SIG-M5 treated with dmso at 0.1 percent for 504 hours (cell line): ENCODE measurements around the gene TSC2.
A peak's percentile ranks its signal among the peaks of the same experiment; 100 is the strongest.
"Not testable (repeated sequence)": the region's sequence is repeated elsewhere in the genome, so short reads cannot be mapped to it uniquely, and the experiment has no call there.

Source experiments
- DNase-seq: peaks from one replicate; lab custom pipeline; 2025; ENCODE audit not compliant: unreplicated experiment; lab: John Stamatoyannopoulos, UW

The TSC2 gene

GRCh38 chr16:2117960-2118722, 70.4 kb downstream of the TSC2 start:
- DNase-seq, result not testable (repeated sequence)

- DNase-seq, result peak; percentile 15
Measured at GRCh38 chr16:2121325-2121724, 73.5 kb downstream of the TSC2 start.

GRCh38 chr16:2121853-2122252, 74.1 kb downstream of the TSC2 start:
- DNase-seq, result no peak

- DNase-seq, result no peak
Measured at GRCh38 chr16:2122429-2122828, 74.6 kb downstream of the TSC2 start.

- DNase-seq, result not testable (repeated sequence)
Measured at GRCh38 chr16:2122934-2123683, 75.3 kb downstream of the TSC2 start.

GRCh38 chr16:2123706-2124376, 76.1 kb downstream of the TSC2 start:
- DNase-seq, result not testable (repeated sequence)

- DNase-seq, result not testable (repeated sequence)
Measured at GRCh38 chr16:2124377-2124693, 76.5 kb downstream of the TSC2 start.

- not testable (repeated sequence) for DNase-seq
Measured at GRCh38 chr16:2124694-2125444, 77.1 kb downstream of the TSC2 start.

- not testable (repeated sequence) for DNase-seq
Measured at GRCh38 chr16:2125609-2126008, 77.8 kb downstream of the TSC2 start.

GRCh38 chr16:2126161-2126743, 78.5 kb downstream of the TSC2 start:
- DNase-seq, result not testable (repeated sequence)

GRCh38 chr16:2126928-2127556, 79.3 kb downstream of the TSC2 start:
- DNase-seq, result not testable (repeated sequence)

GRCh38 chr16:2127630-2128280, 80.0 kb downstream of the TSC2 start:
- DNase-seq, result not testable (repeated sequence)

- not testable (repeated sequence) for DNase-seq
Measured at GRCh38 chr16:2129251-2129650, 81.5 kb downstream of the TSC2 start.

GRCh38 chr16:2129890-2130447, 82.2 kb downstream of the TSC2 start:
- not testable (repeated sequence) for DNase-seq

GRCh38 chr16:2133797-2134196, 86.0 kb downstream of the TSC2 start:
- DNase-seq, result not testable (repeated sequence)

- not testable (repeated sequence) for DNase-seq
Measured at GRCh38 chr16:2135071-2135470, 87.3 kb downstream of the TSC2 start.

GRCh38 chr16:2135770-2136490, 88.1 kb downstream of the TSC2 start, which contains the start of gene PKD1:
PKD1 (minus strand) TSS chr16:2135898; CDS start chr16:2135689, 209 bp downstream.
- peak; percentile 78 for DNase-seq
